Stimulated activated CD4-positive, alpha-beta T cell treated with anti-CD3 and anti-CD28 coated beads, TNF-alpha, amount 100 ng/mL, for 4 hours (primary cell): ENCODE measurements around the gene TIMM21.

Experiments used
- DNase-seq, 3 experiments: peaks; one replicate each; pipeline ENCODE4 v3.0.0-alpha.2; 2020; ENCODE audit warnings: low read depth in 3 of 3

Gene TIMM21

GRCh38 chr18:74191577-74191976 lies 43.3 kb downstream of the TIMM21 start:
- no peak for DNase-seq

DNA sequence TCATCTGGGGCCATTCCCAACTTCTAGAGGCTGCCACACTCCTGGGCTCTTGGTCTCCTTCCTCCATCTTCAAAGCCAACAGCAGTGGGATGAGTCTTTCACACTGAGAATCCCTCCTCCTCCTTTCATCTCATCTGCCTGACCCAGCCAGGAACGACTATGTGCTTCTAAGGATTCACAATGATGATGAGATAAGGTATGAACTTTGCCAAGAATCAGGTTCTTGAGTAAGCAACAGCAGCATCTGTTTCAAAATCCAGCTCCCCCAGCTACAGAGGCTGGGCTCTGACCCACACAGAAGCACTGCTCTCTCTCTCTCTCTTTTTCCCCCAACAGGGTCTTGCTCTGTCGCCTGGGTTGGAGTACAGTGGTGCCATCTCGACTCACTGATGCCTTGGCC lies 46.4 kb downstream of the TIMM21 start:
- no peak for DNase-seq

- peak in 2 of 3 experiments; percentile 13 to 23 for DNase-seq
Observed at GRCh38 chr18:74196220-74197119, 48.1 kb downstream of the TIMM21 start.

GRCh38 chr18:74197705-74198341 lies 49.5 kb downstream of the TIMM21 start:
- DNase-seq, result no peak

DNA sequence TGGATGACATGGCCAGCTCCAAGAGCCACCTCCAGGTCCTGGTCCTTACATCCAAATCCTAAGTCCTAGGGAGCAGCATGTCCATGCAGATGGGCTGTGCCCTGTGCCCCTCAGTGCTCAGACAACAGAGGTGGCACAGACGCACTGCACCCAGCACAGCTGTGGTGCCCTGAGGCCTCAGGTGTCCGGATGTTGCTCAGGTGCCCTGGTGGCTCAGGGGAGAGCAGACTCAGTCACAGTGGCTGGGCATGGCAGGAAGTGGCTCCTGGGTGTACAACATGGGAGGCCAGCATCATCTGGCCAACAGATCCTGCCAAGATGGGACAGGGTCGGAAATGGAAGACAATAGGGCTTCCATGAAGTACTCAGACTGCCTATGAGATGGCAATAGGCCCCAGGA lies 50.1 kb downstream of the TIMM21 start:
- DNase-seq, result no peak

- no peak for DNase-seq
Observed at GRCh38 chr18:74200780-74201179, 52.5 kb downstream of the TIMM21 start.

DNA sequence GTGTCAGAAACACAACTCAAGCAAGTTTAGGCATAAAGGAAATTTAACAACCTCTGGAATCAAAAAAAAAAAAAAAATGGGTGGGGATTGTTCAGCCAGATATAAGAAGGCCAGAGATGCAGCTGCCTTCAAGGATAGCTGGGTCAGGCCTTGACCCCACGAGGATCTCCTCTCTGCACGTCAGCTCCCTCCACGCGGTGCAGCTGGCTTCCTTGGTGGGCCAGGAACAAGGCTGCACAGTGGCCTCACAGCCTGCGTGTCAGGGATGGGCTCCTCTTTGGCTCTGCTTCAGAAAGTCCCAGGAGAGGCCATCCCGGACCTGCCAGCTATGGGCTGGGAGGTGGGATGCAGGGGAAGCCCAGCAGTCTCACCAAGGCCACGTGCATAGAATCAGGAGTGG lies 55.5 kb downstream of the TIMM21 start:
- no peak for DNase-seq

- no peak for DNase-seq
Observed at GRCh38 chr18:74204526-74205152, 56.3 kb downstream of the TIMM21 start.
